Endothelial cell of umbilical vein (primary cell): Measurements from ENCODE around the gene RASSF5. TPM values are rescaled to one million over a fixed set of nuclear protein-coding genes. Genes with fewer than 3 reads are reported as not detected.
"Not testable (repeated sequence)": the region's sequence is repeated elsewhere in the genome, so short reads cannot be mapped to it uniquely, and the experiment has no call there.

Source experiments
- BruUV-seq: library from RNA; stranded (reverse); fragments of 400-500 nt; replicated peaks from 2 replicates; lab custom pipeline; 2021; lab: Mats Ljungman, UMichigan
- CTCF ChIA-PET: fragments of 300-600, 350-600 bp; sonication (Branson Sonifier 250); formaldehyde crosslinking; loops from one replicate; lab custom pipeline; 2021; ENCODE audit warnings: antibody characterized with exemption, inconsistent platforms; lab: Charles Lee
- POLR2A ChIA-PET: fragments of 300-600, 350-600 bp; sonication (Branson Sonifier 250); formaldehyde crosslinking; loops from one replicate; lab custom pipeline; 2021; ENCODE audit warnings: antibody characterized with exemption, inconsistent platforms; lab: Charles Lee
- DNase-seq: peaks from one replicate; pipeline ENCODE4 v3.0.0-alpha.2; 2011; ENCODE audit warnings: low read depth, low spot score
- FAIRE-seq: peaks from 2 replicates; lab custom pipeline; 2011; peaks lifted over from hg19 to GRCh38; lab: Jason Lieb, UNC
- H2AFZ ChIP-seq: 2 replicates; pipeline ENCODE4 v1.6.0; 2012; ENCODE audit warnings: low read depth, low read length, control low read depth, inconsistent platforms
- H3K27ac ChIP-seq: 2 replicates; pipeline ENCODE4 v1.5.1; 2011; ENCODE audit warnings: low read depth, mild to moderate bottlenecking, control low read depth, low read length, moderate library complexity; ENCODE audit not compliant: insufficient read depth
- H3K27me3 ChIP-seq, 2 experiments: 2 replicates each; pipeline versions ENCODE4 v1.6.0 to v1.6.1; 2011; ENCODE audit warnings: low read length in 2 of 2, mixed read lengths in 1 of 2; ENCODE audit not compliant: control insufficient read depth in 2 of 2, insufficient read depth in 2 of 2
- H3K36me3 ChIP-seq, 2 experiments: 2 replicates in 1 of 2; 3 replicates in 1 of 2; pipeline ENCODE4 v1.5.1; 2011; ENCODE audit warnings: low read length in 2 of 2, mild to moderate bottlenecking in 1 of 2, moderate library complexity in 1 of 2; ENCODE audit not compliant: control insufficient read depth in 2 of 2, insufficient read depth in 2 of 2; ENCODE audit errors: extremely low read depth in 1 of 2
- H3K4me1 ChIP-seq: 3 replicates; pipeline ENCODE4 v1.5.1; 2011; ENCODE audit warnings: mild to moderate bottlenecking, low read length; ENCODE audit not compliant: control insufficient read depth, insufficient read depth; ENCODE audit errors: extremely low read depth
- H3K4me2 ChIP-seq: 2 replicates; pipeline ENCODE4 v1.6.1; 2011; ENCODE audit warnings: low read length, control low read depth, mixed read lengths; ENCODE audit not compliant: insufficient read depth
- H3K4me3 ChIP-seq, 3 experiments: fragments of 200-600 bp in 1 of 3; sonication (generic), shearing (Covaris generic) in 1 of 3; replicated peaks in 1 of 3; 2 replicates each; pipeline ENCODE4 v1.5.1; 2011 to 2016; ENCODE audit warnings: control low read depth in 3 of 3, low read length in 3 of 3, mild to moderate bottlenecking in 2 of 3, inconsistent platforms in 1 of 3, low read depth in 1 of 3, moderate library complexity in 1 of 3; ENCODE audit not compliant: insufficient read depth in 1 of 3
- H3K79me2 ChIP-seq: 2 replicates; pipeline ENCODE4 v1.6.0; 2012; ENCODE audit warnings: low read length, inconsistent platforms; ENCODE audit not compliant: control insufficient read depth, insufficient read depth
- H3K9ac ChIP-seq: replicated peaks from 2 replicates; pipeline ENCODE3; 2011; ENCODE audit warnings: low read length, control low read depth; ENCODE audit not compliant: insufficient read depth; ENCODE audit errors: extremely low read depth
- H3K9me1 ChIP-seq: replicated peaks from 3 replicates; pipeline ENCODE4 v1.6.0; 2011; ENCODE audit warnings: mild to moderate bottlenecking, low read length; ENCODE audit not compliant: control insufficient read depth, insufficient read depth; ENCODE audit errors: extremely low read depth
- H3K9me3 ChIP-seq: replicated peaks from 2 replicates; pipeline ENCODE4 v1.5.1; 2012; ENCODE audit warnings: low read length, inconsistent platforms; ENCODE audit not compliant: control insufficient read depth, insufficient read depth
- H4K20me1 ChIP-seq: replicated peaks from 2 replicates; pipeline ENCODE3; 2011; ENCODE audit warnings: mild to moderate bottlenecking, low read length; ENCODE audit not compliant: control insufficient read depth, insufficient read depth; ENCODE audit errors: extremely low read depth
- GATA2 ChIP-seq: IDR thresholded peaks from 2 replicates; pipeline ENCODE4 v1.7.0; 2011; ENCODE audit warnings: low read depth, mild to moderate bottlenecking, moderate library complexity, mixed read lengths, low read length; ENCODE audit not compliant: insufficient read length, insufficient read depth
- MAX ChIP-seq: IDR thresholded peaks from 2 replicates; pipeline ENCODE4 v1.6.1; 2011; ENCODE audit not compliant: insufficient read depth, insufficient read length
- POLR2AphosphoS5 ChIP-seq: IDR thresholded peaks from 2 replicates; pipeline ENCODE4 v1.6.1; 2012; ENCODE audit warnings: low read depth, mild to moderate bottlenecking, control low read depth, low read length, moderate library complexity; ENCODE audit not compliant: insufficient read depth
- dilution Hi-C: fragments of 300-500 bp; cut with MboI; formaldehyde crosslinking; loops from one replicate; pipeline ENCODE4 v1.15.0; 2019; ENCODE audit warnings: low sequenced_read_pairs; ENCODE audit not compliant: extremely low pct_ligation_motif_present
- intact Hi-C: fragments of 100-400 bp; cut with micrococcal nuclease; formaldehyde crosslinking; loops from one replicate; pipeline ENCODE4 v1.10.0; 2022
- polyA plus RNA-seq, 4 experiments: library from polyadenylated mRNA; depleted of rRNA in 3 of 4; stranded (reverse) in 3 of 4; unstranded in 1 of 4; fragments of >200 nt; gene quantifications; 2 replicates each; pipeline versions ENCODE4 v1.2.1 to v1.2.3, GENCODE V29; 2011 to 2012; ENCODE audit warnings: missing spikeins in 1 of 4
- total RNA-seq: library from RNA; stranded (reverse); gene quantifications from 2 replicates; pipeline ENCODE4 v1.2.3, GENCODE V29; 2021

The RASSF5 gene
- total and polyA plus RNA-seq, 2 donors (not counting 3 experiments of a cell fraction or from before 2014, with no cell fraction given), result 0.23 to 0.60 TPM

- CTCF ChIA-PET, result interaction anchor here (0.8 to 16.8 kb wide), 5 partner anchors 30 to 101 kb away, joined by 3 to 427 read pairs (median 4); no protein-coding TSS in a partner anchor
- no peaks in the 10 kb centered on the region for H3K9me1 ChIP-seq
- TF ChIP-seq MAX (no peak), GATA2 (no peak), POLR2AphosphoS5 (no peak)
- dilution Hi-C loops, result no loop called here
- no peaks in the 10 kb centered on the region for H4K20me1 ChIP-seq
- H3K79me2 ChIP-seq, result no peaks in the 10 kb centered on the region
- peaks cover 0 to 1% of the 10 kb centered on the region in 2 experiments for H3K27me3 ChIP-seq
- H3K27ac ChIP-seq, result no peak overlapping the region
- peaks cover 15% of the 10 kb centered on the region for H3K4me1 ChIP-seq
- POLR2A ChIA-PET, result no interaction called here
- no peak for FAIRE-seq
- DNase-seq, result no peak
- H3K9me3 ChIP-seq, result no peaks in the 10 kb centered on the region
- no TSS peak for BruUV-seq
- intact Hi-C loops, result no loop called here
- no peak overlapping the region for H2AFZ ChIP-seq
- H3K4me3 ChIP-seq, result no peak overlapping the region
- no peak overlapping the region for H3K9ac ChIP-seq
- no peaks in the 10 kb centered on the region for H3K36me3 ChIP-seq
- no peak overlapping the region for H3K4me2 ChIP-seq
Observed at GRCh38 chr1:206580438-206581113, 73.2 kb downstream of the RASSF5 start.

- H2AFZ ChIP-seq, DNase-seq, dilution Hi-C loops, H3K36me3 ChIP-seq, H3K27ac ChIP-seq, H3K9me3 ChIP-seq, intact Hi-C loops, H3K79me2 ChIP-seq, H3K9ac ChIP-seq, H3K4me1 ChIP-seq, H3K9me1 ChIP-seq, H3K4me2 ChIP-seq, H3K4me3 ChIP-seq, POLR2A ChIA-PET, H3K27me3 ChIP-seq, H4K20me1 ChIP-seq, BruUV-seq, FAIRE-seq: not testable (repeated sequence)
- CTCF ChIA-PET, result interaction anchor here (1.2 to 16.8 kb wide), 4 partner anchors 37 to 101 kb away, joined by 4 to 427 read pairs (median 52); no protein-coding TSS in a partner anchor
Observed at GRCh38 chr1:206581114-206581497, 73.8 kb downstream of the RASSF5 start.
